SKM-1 treated with dmso at 0.1 percent for 144 hours (cell line): ENCODE measurements around the gene MEIS3.
"Not testable (repeated sequence)": the region's sequence is repeated elsewhere in the genome, so short reads cannot be mapped to it uniquely, and the experiment has no call there.

Source experiments
- DNase-seq: peaks from one replicate; lab custom pipeline; 2025; ENCODE audit not compliant: unreplicated experiment; lab: John Stamatoyannopoulos, UW

The MEIS3 gene

GRCh38 chr19:47365455-47365854 lies 53.9 kb downstream of the MEIS3 start:
- not testable (repeated sequence) for DNase-seq

- DNase-seq = no peak
These were observed 55.4 kb downstream of the MEIS3 start for GRCh38 chr19:47363758-47364531.

GRCh38 chr19:47362321-47362720 lies 57.0 kb downstream of the MEIS3 start:
- DNase-seq = no peak

- no peak for DNase-seq
These were observed 60.4 kb downstream of the MEIS3 start for GRCh38 chr19:47358936-47359335.

GRCh38 chr19:47357788-47358680 lies 61.3 kb downstream of the MEIS3 start:
- DNase-seq = no peak

GRCh38 chr19:47356900-47357299 lies 62.4 kb downstream of the MEIS3 start:
- no peak for DNase-seq

GRCh38 chr19:47353307-47353712 lies 66.0 kb downstream of the MEIS3 start:
- DNase-seq = no peak
